HPDE6-E6E7 (cell line): ENCODE data around the gene FSIP1.

Experiments used
- DNase-seq: peaks from one replicate; pipeline ENCODE4 v3.0.0; 2011; ENCODE audit warnings: missing footprints; ENCODE audit errors: extremely low spot score

FSIP1 gene

DNA sequence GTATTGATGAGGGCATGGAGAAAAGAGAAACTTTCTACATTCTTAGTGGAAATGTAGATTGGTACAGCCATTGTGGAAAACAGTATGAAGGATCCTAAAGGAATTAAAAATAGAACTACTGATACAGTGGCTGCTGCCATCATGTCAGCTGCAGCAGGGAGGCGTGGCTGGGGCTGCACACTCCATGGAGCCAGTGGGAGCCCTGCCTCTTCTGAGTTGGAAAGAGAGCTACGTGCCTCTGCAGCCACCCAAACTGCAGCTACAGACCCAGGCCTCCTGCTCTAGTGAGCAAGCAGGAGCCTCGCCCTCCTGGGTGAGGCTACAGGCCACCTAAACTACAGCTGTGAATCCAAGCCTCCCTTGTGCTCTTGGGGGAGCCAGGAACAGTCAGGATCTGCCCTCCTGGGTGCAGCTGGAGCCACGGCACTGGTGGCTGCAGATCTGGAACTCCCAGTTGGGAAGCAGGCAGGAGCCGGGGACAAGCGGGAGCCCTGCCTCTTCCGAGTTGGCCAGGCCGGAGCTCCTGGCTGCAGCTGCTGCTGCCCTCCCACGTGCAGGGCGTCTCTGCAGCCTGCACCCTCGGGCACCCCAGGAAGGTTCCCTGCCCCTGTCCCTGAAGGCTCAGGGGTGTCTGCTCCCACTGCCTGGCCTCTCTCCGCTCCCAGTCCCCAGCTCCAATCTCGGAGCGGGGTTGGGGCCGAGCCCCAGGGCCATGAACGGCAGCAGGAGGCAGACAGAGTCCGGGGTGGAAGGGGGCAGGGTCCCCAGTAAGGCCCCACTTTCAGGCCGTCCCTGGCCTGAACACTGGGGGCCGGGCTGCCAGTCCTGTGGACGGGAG, 137.3 kb downstream of the FSIP1 start:
- no peak for DNase-seq

- no peak for DNase-seq
Observed at GRCh38 chr15:39644136-39644535, 138.5 kb downstream of the FSIP1 start.

DNA sequence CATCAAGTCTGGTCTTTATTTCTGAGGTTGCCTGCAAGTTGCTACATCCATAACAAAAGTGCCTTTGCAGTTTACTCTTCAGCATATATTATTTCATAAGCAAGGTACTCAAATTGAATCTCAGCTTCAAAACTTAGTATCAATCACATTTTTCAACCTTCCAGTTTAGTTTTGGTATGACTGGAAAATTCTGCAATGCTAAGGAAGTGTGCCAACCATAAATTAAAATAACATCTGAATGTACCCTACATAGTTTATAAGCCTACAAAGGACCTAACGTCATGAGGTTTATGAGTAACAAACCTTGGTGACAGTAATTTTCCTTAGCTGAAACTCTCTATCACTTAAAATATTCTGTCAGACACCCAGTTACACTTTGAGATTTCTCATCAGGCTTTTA, 138.9 kb downstream of the FSIP1 start:
- DNase-seq, result no peak

- peak; percentile 50 for DNase-seq
Observed at GRCh38 chr15:39642011-39642640, 140.5 kb downstream of the FSIP1 start.

DNA sequence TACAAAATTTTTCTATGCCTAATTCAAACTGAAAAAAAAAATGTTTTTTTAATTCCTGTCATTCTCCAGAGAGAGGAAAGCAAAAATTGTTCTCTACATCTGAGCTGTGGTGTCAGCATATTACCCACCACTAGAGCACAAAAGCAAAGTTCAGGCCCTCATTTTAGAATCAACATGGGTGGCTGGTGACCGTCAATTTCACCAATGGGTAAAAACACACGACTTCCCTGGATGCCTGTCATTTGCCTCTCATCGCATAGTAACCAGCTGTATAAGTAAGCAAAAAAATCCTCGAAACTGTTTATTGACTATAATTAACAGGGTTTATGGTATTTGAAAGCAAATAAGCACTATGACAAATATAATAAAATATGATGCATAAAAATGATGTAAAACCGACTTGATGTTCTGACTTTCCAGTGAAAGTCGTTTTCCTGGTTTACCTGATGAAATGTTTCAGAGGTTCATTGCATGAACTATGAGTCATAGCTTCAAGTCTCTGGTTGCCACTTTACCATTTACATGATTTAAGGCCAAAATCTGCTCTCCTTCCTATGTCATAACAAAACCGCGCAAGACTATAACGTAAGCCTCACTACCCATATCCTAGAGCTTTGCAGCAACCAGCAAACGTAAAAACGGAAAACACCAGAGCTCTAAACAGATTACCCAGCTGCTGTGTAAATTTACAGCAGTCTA, 141.3 kb downstream of the FSIP1 start:
- DNase-seq, result no peak

DNA sequence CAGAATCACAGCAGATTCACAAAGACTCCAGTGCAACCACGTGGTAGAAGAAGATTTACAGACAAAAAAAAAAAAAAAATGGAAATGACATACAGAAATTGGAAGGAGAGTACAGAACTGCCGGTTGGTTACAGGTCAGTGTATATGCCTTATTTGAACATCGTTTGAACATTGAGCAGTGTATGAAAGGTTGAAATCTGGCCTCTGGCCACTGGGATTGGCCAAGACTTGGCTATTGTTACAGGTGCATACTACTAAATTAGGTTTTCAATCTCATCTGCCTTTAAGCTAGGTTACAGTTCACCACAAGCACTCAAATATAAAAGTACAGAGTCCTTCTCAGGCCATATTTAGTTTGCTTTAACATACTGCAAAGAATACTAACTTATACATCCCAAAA, 142.0 kb downstream of the FSIP1 start:
- no peak for DNase-seq

DNA sequence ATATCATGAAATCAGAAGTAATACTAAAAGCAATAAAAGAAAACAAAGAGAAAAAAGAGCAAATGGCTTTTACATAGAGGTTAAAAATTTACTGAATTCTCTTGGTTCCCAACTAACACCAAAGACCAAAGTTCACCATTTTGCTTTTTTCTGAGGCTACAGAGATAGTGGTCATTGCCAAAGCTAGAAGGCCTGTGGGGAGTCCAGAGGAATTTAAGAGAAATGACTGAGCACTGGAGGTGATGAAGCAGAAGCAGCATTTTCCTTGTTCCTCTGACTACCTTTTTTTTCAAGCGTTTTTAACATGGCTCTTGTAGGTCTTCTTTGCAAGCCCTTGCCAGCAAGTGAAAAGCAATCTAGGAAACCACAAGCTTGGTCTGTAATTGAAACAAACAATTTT, 143.6 kb downstream of the FSIP1 start:
- DNase-seq, result no peak

DNA sequence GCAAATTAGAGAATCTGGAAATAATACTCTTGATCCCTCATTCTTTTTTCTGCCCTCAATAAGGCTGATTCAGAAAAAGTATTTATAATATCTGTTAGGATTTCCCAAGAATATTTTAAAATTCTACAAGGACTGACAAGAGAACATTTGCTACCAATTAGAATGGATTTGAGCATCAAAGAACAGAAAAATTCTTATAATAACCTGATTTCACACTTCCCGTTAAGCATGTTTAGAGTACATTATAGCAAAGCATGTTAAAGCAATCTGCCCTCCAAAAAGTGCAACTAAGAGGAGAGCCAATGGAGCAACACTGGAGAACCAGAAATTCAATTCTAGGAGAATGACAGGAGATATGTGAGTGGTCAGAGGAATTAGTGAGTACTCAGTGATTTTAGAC, 144.6 kb downstream of the FSIP1 start:
- no peak for DNase-seq

DNA sequence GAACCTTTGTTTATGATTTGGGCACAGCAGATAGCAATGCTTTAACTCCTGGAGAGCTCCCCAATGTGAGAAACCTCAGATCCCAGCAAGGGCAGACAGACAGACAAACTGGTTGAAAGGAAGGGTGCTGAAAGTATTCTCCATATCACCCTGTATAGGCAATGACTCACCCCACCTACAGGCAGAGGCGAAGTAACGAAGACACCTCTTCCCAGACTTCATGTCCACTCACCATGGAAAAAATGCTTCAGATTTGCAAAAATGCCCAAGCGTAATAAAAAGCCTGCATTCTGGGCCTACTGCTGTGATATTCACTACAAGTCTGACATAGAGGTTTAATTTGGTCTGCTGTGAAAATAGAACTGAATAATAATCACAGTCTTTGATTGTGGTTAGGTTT, 151.3 kb downstream of the FSIP1 start:
- DNase-seq, result peak; percentile 67

GRCh38 chr15:39629906-39630305, 152.7 kb downstream of the FSIP1 start:
- DNase-seq, result peak; percentile 70

- DNase-seq, result peak; percentile 80
Observed at GRCh38 chr15:39629371-39629770, 153.3 kb downstream of the FSIP1 start.

DNA sequence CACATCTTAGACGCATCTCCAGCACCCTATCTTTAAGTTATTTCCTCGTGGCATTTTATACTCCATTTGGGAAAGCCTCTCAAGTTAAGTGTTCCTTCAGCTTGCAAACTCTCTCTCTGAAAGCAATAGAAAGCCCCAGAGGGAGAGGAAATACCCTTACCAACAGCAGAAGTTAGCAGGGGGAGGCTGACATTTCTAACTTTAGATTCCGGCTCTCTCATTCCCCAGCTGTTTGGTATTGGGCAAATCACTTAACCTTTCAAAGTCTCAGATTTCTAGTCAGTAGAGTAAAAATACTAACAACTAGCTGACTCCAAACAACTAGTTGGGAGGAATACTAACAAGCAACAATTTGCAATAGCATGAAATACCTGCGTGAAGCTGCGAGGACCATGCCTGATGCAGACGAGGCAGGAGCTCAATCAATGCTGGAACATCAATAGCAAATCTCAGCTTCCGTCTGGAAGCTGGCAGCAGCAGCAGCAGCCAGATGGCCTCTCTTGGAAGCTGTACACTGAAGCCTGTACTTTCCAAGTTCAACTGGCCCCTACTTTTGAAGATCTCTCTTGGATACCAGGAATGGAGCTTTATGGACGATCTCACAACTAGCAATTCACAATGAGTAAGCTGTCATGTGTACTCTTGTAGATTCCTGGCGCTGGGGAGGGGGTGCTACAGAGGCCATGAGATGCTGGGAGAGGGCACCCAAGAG, 153.9 kb downstream of the FSIP1 start:
- no peak for DNase-seq

DNA sequence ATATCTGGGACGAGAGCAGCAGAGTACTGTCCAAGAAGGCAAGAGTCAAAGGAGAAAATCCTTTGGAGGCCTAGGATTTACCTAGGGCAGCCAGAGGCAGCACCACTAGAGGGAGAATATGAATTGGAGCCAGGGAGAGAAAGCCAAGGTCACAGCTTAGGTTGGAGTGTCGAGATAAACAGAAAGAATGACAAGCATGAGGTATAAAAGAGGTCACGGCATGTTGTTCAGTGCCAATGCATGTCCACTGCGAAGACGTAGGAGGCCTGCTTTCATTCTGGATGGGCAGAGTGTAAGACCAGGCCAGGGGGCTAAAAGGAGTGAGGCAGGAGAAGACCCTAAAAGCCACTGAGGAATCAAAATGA, 154.5 kb downstream of the FSIP1 start:
- DNase-seq, result no peak

GRCh38 chr15:39627451-39628143, 155.0 kb downstream of the FSIP1 start:
- DNase-seq, result no peak

GRCh38 chr15:39625856-39626255, 156.8 kb downstream of the FSIP1 start:
- no peak for DNase-seq

DNA sequence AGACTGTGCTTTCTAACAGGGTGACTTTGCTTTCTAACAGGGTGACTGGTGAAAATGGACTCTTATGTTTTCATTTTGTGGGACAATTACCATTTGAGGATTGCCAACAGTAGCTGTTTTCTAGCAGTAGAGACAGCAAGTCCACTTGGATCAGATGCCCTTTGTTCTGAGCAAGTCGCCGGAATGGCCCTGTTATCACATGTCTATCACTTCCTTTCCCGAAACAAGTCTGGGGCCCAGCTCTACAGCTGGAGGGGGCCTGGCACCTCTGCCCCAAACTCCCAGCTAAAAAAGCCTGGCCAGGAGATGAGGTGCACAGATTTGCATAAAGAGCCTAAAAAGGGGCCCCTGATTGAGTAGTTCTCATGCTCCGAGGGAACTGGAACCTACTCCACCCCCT, 157.2 kb downstream of the FSIP1 start:
- no peak for DNase-seq

DNA sequence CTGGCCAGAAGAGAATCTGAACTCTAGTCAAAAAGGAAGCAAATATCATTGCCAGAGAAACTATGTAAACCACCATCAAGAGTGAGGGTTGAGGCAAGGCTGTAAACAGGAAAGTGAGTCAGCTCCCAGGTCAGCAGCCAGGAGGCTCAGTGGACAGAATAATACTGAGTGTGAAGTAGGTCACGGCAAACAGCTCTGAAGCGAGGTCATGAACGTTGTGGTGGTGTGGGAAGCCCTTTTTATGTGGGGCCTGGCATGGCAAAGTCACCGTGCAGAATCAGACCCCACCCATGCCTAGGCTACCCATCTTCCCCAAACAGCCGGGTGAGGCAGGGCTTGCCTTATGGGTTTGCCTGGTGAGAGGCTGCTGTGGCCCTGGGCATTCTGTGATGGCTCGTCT, 157.8 kb downstream of the FSIP1 start:
- no peak for DNase-seq

DNA sequence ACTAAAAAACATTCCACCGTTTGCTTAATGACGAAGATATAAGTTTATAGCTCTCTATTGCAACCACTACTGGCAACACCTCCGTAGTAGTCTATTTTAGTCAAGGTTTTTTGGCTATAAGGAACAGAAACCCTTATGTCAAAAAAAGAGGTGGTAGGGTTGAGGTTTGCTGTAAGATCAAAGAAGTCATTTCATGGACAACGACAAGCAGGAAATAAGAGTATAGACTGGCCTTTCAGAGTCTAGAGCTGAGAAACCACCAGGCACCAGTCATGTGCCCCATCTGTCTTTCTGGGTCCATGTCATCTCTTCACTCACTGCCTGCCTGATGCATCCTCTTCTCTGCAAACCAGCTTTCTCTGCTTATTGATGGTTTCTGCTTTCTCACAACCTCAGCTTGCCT, 159.1 kb downstream of the FSIP1 start:
- no peak for DNase-seq

DNA sequence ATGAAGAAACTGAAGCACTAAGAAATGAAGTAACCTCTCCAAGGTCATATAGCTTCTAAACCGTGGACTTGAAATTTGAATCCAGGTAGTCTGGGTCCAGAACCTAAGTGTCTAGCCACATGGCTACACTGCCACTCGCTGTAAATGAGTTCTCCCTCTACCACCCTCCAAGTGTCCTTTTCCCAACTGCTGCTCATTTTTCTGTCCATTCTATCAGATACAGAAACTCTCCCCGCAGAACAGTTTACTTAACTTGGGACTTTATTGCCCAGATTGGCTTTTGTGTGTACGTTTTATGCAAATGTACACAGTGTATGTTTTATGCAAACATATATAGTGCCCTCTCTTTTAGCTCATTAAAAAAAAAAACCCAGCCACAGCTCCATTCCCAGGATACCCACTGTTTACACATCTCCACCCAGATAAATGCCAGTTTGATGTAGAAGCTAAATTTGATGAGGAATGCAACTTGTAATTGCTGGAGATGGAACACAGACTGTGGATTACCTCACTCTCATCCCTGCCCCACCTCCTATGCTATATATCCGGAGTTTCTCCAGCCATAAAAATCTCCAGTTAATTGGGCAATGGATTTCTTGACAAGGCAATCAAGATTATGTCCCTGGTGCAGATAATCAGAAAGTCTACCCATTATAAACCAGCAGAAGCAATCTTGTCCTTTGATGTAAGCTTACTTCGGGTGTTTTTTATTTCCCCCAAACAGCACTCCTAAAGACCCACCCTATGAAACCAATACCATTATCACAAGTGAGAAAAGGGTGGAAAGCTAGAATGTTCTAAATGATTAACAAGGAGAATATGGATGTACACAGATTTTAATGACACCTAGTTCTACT, 159.8 kb downstream of the FSIP1 start:
- DNase-seq, result no peak

GRCh38 chr15:39621976-39622375, 160.7 kb downstream of the FSIP1 start:
- DNase-seq, result no peak

DNA sequence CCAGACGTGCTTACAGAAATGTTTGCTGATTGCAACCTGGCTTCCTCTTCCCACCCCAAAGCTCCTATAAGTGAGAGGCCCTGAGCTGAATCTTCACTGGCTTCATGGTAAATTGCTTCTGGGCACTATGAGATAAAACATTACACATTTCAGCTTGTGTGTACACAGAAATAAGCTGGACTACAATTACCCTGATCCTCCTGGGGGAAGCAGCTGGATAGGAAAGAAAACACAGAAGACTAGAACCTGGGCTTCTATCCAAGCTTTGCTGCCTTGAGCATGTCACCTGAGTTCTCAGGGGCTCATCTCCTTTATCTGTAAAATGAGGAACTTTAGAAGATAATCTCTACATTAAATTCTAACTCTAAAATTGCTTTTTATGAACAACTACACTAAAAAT, 161.4 kb downstream of the FSIP1 start:
- no peak for DNase-seq
